ENCODE measurements around the gene TMEM63B. TPM values are rescaled to one million over a fixed set of nuclear protein-coding genes. Genes with fewer than 3 reads are reported as not detected.

TMEM63B gene
- total and polyA plus RNA-seq, 2 donors (not counting 1 experiment from before 2014, with no cell fraction given), result 15.4 to 19.1 TPM

GRCh38 chr6:44135875-44136274 is 8.5 kb downstream of the TMEM63B start:
- no peak for DNase-seq
- ChIA-PET POLR2A (no interaction called here), CTCF (interaction anchor here (0.6 to 2.4 kb wide), 2 partner anchors 38 to 106 kb away, joined by 3 to 7 read pairs; no protein-coding TSS in a partner anchor)
- no peak overlapping the region for H3K4me2 ChIP-seq (replicated peaks; ENCODE audit: low read depth, low read length, poor library complexity, severe bottlenecking)
- H3K4me3 Mint-ChIP-seq, result no peak overlapping the region
- no peak for ATAC-seq (ENCODE audit: low read depth)
- H3K4me1 ChIP-seq (ENCODE audit: control insufficient read depth in 2 of 2, insufficient read depth in 2 of 2, low read length in 2 of 2), result peaks cover 4 to 8% of the 10 kb centered on the region in 2 donors
- H3K4me3 ChIP-seq (ENCODE audit: control extremely low read depth in 1 of 5, extremely low read depth in 1 of 5, insufficient read depth in 1 of 5, low read depth in 2 of 5, low read length in 4 of 5), result no peak overlapping the region
- H3K36me3 ChIP-seq (replicated peaks in 1 of 2; ENCODE audit: control extremely low read depth in 1 of 2, control insufficient read depth in 1 of 2, extremely low read depth in 1 of 2, insufficient read depth in 2 of 2, low read length in 1 of 2), result peaks cover 0 to 11% of the 10 kb centered on the region in 2 experiments
- no peaks in the 10 kb centered on the region for H3K27me3 ChIP-seq (replicated peaks in 1 of 4; ENCODE audit: control extremely low read depth in 1 of 4, control insufficient read depth in 3 of 4, insufficient read depth in 4 of 4, low read length in 3 of 4)
- H3K27me3 Mint-ChIP-seq, result no peaks in the 10 kb centered on the region
- H3K9me3 ChIP-seq (ENCODE audit: control extremely low read depth in 1 of 3, control insufficient read depth in 2 of 3, insufficient read depth in 1 of 3, low read length in 2 of 3), result no peaks in the 10 kb centered on the region
- peaks cover 9% of the 10 kb centered on the region for H3K4me1 Mint-ChIP-seq
- intact Hi-C loops (cut with micrococcal nuclease), result no loop called here
- TF ChIP-seq EZH2 (IDR thresholded peaks at IDR 0.05; ENCODE audit: borderline replicate concordance, insufficient read depth, low read depth, low read length, poor library complexity, severe bottlenecking), result no peak
- TF ChIP-seq CTCF (IDR thresholded peaks at IDR 0.05), result no peak
- no peak overlapping the region for H3K9ac ChIP-seq (ENCODE audit: low read length)
- H3K27ac Mint-ChIP-seq, result no peak overlapping the region
- WGBS (ENCODE audit: insufficient coverage), result 100% methylated on average over 2 of the region's 7 CpGs
- no peak overlapping the region for H2AFZ ChIP-seq (ENCODE audit: insufficient read depth, low read depth, low read length, poor library complexity, severe bottlenecking)
- H3K27ac ChIP-seq (ENCODE audit: low read length in 2 of 2), result no peak overlapping the region
- no peaks in the 10 kb centered on the region for H4K20me1 ChIP-seq (ENCODE audit: control insufficient read depth, insufficient read depth, low read length, poor library complexity, severe bottlenecking)
- H3K9me3 Mint-ChIP-seq (ENCODE audit: insufficient read depth), result no peaks in the 10 kb centered on the region
- H3K79me2 ChIP-seq (ENCODE audit: control insufficient read depth, insufficient read depth, low read length), result peaks cover 2% of the 10 kb centered on the region

GRCh38 chr6:44138717-44139350 is 11.5 kb downstream of the TMEM63B start:
- ChIA-PET POLR2A (no interaction called here), CTCF (interaction anchor here (1.0 kb wide), 1 partner anchor 34 kb away, joined by 3 read pairs; no protein-coding TSS in a partner anchor)
- Histone ChIP-seq H3K4me3 (ENCODE audit: control extremely low read depth in 1 of 5, extremely low read depth in 1 of 5, insufficient read depth in 1 of 5, low read depth in 2 of 5, low read length in 4 of 5) (no peak overlapping the region), H3K27me3 (replicated peaks in 1 of 4; ENCODE audit: control extremely low read depth in 1 of 4, control insufficient read depth in 3 of 4, insufficient read depth in 4 of 4, low read length in 3 of 4) (no peaks in the 10 kb centered on the region), H2AFZ (ENCODE audit: insufficient read depth, low read depth, low read length, poor library complexity, severe bottlenecking) (no peak overlapping the region), H3K9ac (ENCODE audit: low read length) (no peak overlapping the region), H3K4me1 (ENCODE audit: control insufficient read depth in 2 of 2, insufficient read depth in 2 of 2, low read length in 2 of 2) (no peaks in the 10 kb centered on the region), H3K4me2 (replicated peaks; ENCODE audit: low read depth, low read length, poor library complexity, severe bottlenecking) (no peak overlapping the region), H3K79me2 (ENCODE audit: control insufficient read depth, insufficient read depth, low read length) (no peaks in the 10 kb centered on the region), H4K20me1 (ENCODE audit: control insufficient read depth, insufficient read depth, low read length, poor library complexity, severe bottlenecking) (no peaks in the 10 kb centered on the region), H3K9me3 (ENCODE audit: control extremely low read depth in 1 of 3, control insufficient read depth in 2 of 3, insufficient read depth in 1 of 3, low read length in 2 of 3) (no peaks in the 10 kb centered on the region), H3K27ac (ENCODE audit: low read length in 2 of 2) (no peak overlapping the region), H3K36me3 (replicated peaks in 1 of 2; ENCODE audit: control extremely low read depth in 1 of 2, control insufficient read depth in 1 of 2, extremely low read depth in 1 of 2, insufficient read depth in 2 of 2, low read length in 1 of 2) (peaks cover 0 to 11% of the 10 kb centered on the region in 2 experiments)
- 94% methylated on average over 4 of the region's 6 CpGs for WGBS (ENCODE audit: insufficient coverage)
- H3K9me3 Mint-ChIP-seq (ENCODE audit: insufficient read depth), result no peaks in the 10 kb centered on the region
- DNase-seq, result no peak
- TF ChIP-seq EZH2 (IDR thresholded peaks at IDR 0.05; ENCODE audit: borderline replicate concordance, insufficient read depth, low read depth, low read length, poor library complexity, severe bottlenecking) (no peak), CTCF (IDR thresholded peaks at IDR 0.05) (no peak)
- no peak overlapping the region for H3K27ac Mint-ChIP-seq
- H3K4me3 Mint-ChIP-seq, result no peak overlapping the region
- no peaks in the 10 kb centered on the region for H3K27me3 Mint-ChIP-seq
- no peaks in the 10 kb centered on the region for H3K4me1 Mint-ChIP-seq
- intact Hi-C loops (cut with micrococcal nuclease), result no loop called here
- ATAC-seq (ENCODE audit: low read depth), result no peak
